ENCODE data around the gene DDX1.

DNA sequence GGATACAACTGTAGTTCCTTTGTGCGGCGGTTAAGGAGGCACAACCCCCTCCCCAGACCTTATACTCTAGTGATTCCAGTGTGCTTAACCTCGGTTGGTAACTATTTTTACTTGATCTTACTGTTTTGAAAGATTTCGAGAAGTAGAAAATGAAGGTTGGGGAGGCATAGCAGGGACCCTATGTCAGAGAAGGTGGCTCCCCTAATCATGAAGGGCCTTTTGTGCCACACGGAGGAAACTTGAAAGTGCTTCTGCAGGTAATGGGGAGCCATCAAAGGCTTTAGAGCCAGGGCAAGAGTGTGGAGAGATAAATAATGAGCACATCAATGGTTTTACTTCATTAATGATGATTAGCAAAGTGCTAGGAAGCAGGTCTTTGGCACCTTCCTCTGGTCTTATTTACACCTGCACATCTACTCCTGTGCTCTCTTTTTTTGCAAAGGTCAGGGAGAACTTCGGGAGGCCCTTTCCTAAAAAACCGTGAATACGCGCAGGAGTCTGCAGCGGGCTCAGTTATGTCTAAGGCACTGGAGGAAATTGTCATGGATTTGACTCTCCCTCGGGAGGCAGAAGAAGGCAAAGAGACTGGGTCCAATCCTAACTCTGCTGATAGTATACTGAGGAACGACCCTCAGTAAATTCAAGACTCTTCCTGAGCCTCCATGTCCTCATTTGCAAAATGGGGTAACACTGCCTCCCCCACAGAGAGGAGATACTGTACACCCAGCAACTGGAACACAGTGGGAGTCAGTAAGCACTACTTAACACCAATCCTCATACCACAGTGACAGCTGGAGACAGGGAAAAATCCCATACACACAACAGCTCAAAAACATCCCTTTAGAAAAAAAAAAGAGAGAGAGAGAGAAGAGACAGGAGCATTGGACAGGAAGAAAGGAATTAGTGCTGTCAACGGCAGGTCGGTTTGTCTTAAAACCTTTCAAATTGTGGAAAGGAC is 81.6 kb downstream of the DDX1 start:
- TF ChIP-seq, protein P1, sequence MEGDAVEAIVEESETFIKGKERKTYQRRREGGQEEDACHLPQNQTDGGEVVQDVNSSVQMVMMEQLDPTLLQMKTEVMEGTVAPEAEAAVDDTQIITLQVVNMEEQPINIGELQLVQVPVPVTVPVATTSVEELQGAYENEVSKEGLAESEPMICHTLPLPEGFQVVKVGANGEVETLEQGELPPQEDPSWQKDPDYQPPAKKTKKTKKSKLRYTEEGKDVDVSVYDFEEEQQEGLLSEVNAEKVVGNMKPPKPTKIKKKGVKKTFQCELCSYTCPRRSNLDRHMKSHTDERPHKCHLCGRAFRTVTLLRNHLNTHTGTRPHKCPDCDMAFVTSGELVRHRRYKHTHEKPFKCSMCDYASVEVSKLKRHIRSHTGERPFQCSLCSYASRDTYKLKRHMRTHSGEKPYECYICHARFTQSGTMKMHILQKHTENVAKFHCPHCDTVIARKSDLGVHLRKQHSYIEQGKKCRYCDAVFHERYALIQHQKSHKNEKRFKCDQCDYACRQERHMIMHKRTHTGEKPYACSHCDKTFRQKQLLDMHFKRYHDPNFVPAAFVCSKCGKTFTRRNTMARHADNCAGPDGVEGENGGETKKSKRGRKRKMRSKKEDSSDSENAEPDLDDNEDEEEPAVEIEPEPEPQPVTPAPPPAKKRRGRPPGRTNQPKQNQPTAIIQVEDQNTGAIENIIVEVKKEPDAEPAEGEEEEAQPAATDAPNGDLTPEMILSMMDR (IDR thresholded peaks at IDR 0.05), result no peak
- no peak for TF ChIP-seq POLR2A (IDR thresholded peaks at IDR 0.05)

Data from ovary (tissue), 3 donors.